H1 (cell line): ENCODE results near the gene GPR12. TPM values are rescaled to one million over a fixed set of nuclear protein-coding genes. Genes with fewer than 3 reads are reported as not detected.

Experiments used
- CTCF ChIA-PET: fragments of 300-600 bp; sonication (Branson Sonifier 250); formaldehyde crosslinking; loops from one replicate; lab custom pipeline; 2021; ENCODE audit not compliant: partially characterized antibody; lab: Charles Lee
- POLR2A ChIA-PET: fragments of 300-600 bp; sonication (Branson Sonifier 250); formaldehyde crosslinking; loops from one replicate; lab custom pipeline; 2021; ENCODE audit warnings: inconsistent platforms; ENCODE audit not compliant: partially characterized antibody; lab: Charles Lee
- DNase-seq, 2 experiments: peaks; one replicate each; pipeline versions ENCODE4 v3.0.0 to v3.0.0-alpha.2; 2010 to 2022; ENCODE audit warnings: low spot score in 2 of 2, low read depth in 1 of 2, mixed read lengths in 1 of 2
- FAIRE-seq: peaks from 2 replicates; lab custom pipeline; 2011; peaks lifted over from hg19 to GRCh38; lab: Jason Lieb, UNC
- H2AFZ ChIP-seq: 2 replicates; pipeline ENCODE4 v1.8.1; 2012; ENCODE audit warnings: low read length, inconsistent platforms
- H2AK5ac ChIP-seq: 2 replicates; pipeline ENCODE4 v1.6.1; 2013; ENCODE audit warnings: low read depth, low read length
- H2BK120ac ChIP-seq: replicated peaks from 2 replicates; pipeline ENCODE3; 2013; ENCODE audit warnings: low read depth, low read length, inconsistent platforms
- H2BK12ac ChIP-seq: 2 replicates; pipeline ENCODE4 v1.6.1; 2013; ENCODE audit warnings: low read depth, low read length
- H2BK15ac ChIP-seq: 2 replicates; pipeline ENCODE4 v1.6.1; 2013; ENCODE audit warnings: low read length
- H2BK20ac ChIP-seq: 2 replicates; pipeline ENCODE4 v1.6.1; 2013; ENCODE audit warnings: low read length
- H2BK5ac ChIP-seq: 2 replicates; pipeline ENCODE4 v1.6.1; 2013; ENCODE audit warnings: low read depth, low read length
- H3K14ac ChIP-seq: 2 replicates; pipeline ENCODE4 v1.6.1; 2013; ENCODE audit warnings: inconsistent platforms; ENCODE audit not compliant: insufficient read length
- H3K18ac ChIP-seq: 2 replicates; pipeline ENCODE4 v1.6.1; 2013; ENCODE audit warnings: low read length; ENCODE audit errors: extremely low read depth
- H3K23ac ChIP-seq: 2 replicates; pipeline ENCODE4 v1.6.1; 2013; ENCODE audit warnings: inconsistent platforms; ENCODE audit not compliant: insufficient read length
- H3K23me2 ChIP-seq: 2 replicates; pipeline ENCODE4 v1.6.1; 2013; ENCODE audit warnings: low read depth, low read length
- H3K27ac ChIP-seq: 2 replicates; pipeline ENCODE4 v1.6.1; 2011; ENCODE audit warnings: low read depth, low read length, inconsistent platforms
- H3K27me3 ChIP-seq, 4 experiments: replicated peaks in 1 of 4; 1 replicate in 1 of 4; 2 replicates in 3 of 4; pipeline versions ENCODE4 v1.6.1 to v1.8.1; 2011 to 2013; ENCODE audit warnings: low read length in 3 of 4, mild to moderate bottlenecking in 3 of 4, inconsistent platforms in 2 of 4, mixed read lengths in 2 of 4, moderate library complexity in 1 of 4; ENCODE audit not compliant: control insufficient read depth in 3 of 4, insufficient read depth in 3 of 4; ENCODE audit errors: extremely low read depth in 1 of 4
- H3K36me3 ChIP-seq, 4 experiments: 2 replicates each; pipeline versions ENCODE4 v1.6.1 to v1.8.1; 2011 to 2013; ENCODE audit warnings: mild to moderate bottlenecking in 4 of 4, low read length in 3 of 4, moderate library complexity in 2 of 4, control low read depth in 1 of 4, inconsistent platforms in 1 of 4; ENCODE audit not compliant: insufficient read depth in 4 of 4, control insufficient read depth in 2 of 4
- H3K4ac ChIP-seq: replicated peaks from 2 replicates; pipeline ENCODE3; 2013; ENCODE audit warnings: low read length, low read depth, mixed read lengths, inconsistent platforms; ENCODE audit not compliant: insufficient read length
- H3K4me1 ChIP-seq, 4 experiments: replicated peaks in 1 of 4; 1 replicate in 1 of 4; 2 replicates in 3 of 4; pipeline versions ENCODE4 v1.6.1 to v1.8.1; 2011 to 2013; ENCODE audit warnings: low read length in 3 of 4, inconsistent platforms in 2 of 4, mixed read lengths in 1 of 4; ENCODE audit not compliant: insufficient read depth in 4 of 4, control insufficient read depth in 3 of 4
- H3K4me2 ChIP-seq, 2 experiments: 2 replicates each; pipeline versions ENCODE4 v1.6.1 to v1.8.1; 2011 to 2013; ENCODE audit warnings: low read depth in 2 of 2, low read length in 2 of 2, control low read depth in 1 of 2, inconsistent platforms in 1 of 2, mild to moderate bottlenecking in 1 of 2; ENCODE audit not compliant: insufficient read depth in 1 of 2
- H3K4me3 ChIP-seq, 4 experiments: fragments of 200-600, 300-600 bp in 1 of 4; sonication (generic), shearing (Covaris generic), sonication (Bioruptor Twin) in 1 of 4; 2 replicates each; pipeline versions ENCODE4 v1.5.1 to v1.8.1; 2011 to 2016; ENCODE audit warnings: low read length in 4 of 4, low read depth in 3 of 4, control low read depth in 2 of 4, inconsistent platforms in 2 of 4, mild to moderate bottlenecking in 2 of 4, mixed read lengths in 1 of 4, moderate library complexity in 1 of 4; ENCODE audit not compliant: insufficient read depth in 2 of 4; ENCODE audit errors: extremely low read depth in 1 of 4
- H3K56ac ChIP-seq: replicated peaks from 2 replicates; pipeline ENCODE3; 2013; ENCODE audit warnings: low read depth, mild to moderate bottlenecking, mixed read lengths, low read length, inconsistent platforms; ENCODE audit not compliant: insufficient read length
- H3K79me1 ChIP-seq: 2 replicates; pipeline ENCODE4 v1.6.1; 2013; ENCODE audit warnings: low read depth, low read length, control low read depth
- H3K79me2 ChIP-seq, 2 experiments: 2 replicates each; pipeline versions ENCODE4 v1.6.1 to v1.8.1; 2012 to 2013; ENCODE audit warnings: low read length in 2 of 2, mild to moderate bottlenecking in 2 of 2, inconsistent platforms in 1 of 2; ENCODE audit not compliant: insufficient read depth in 2 of 2, control insufficient read depth in 1 of 2
- H3K9ac ChIP-seq, 4 experiments: replicated peaks in 1 of 4; 1 replicate in 1 of 4; 2 replicates in 3 of 4; pipeline versions ENCODE4 v1.6.1 to v1.8.1; 2011 to 2013; ENCODE audit warnings: low read depth in 3 of 4, low read length in 3 of 4, control low read depth in 2 of 4, mild to moderate bottlenecking in 2 of 4, moderate library complexity in 2 of 4, inconsistent platforms in 1 of 4; ENCODE audit errors: extremely low read depth in 1 of 4
- H3K9me3 ChIP-seq, 2 experiments: 2 replicates each; pipeline versions ENCODE4 v1.6.1 to v1.8.1; 2012 to 2013; ENCODE audit warnings: mild to moderate bottlenecking in 2 of 2, moderate library complexity in 2 of 2, control low read depth in 1 of 2, inconsistent platforms in 1 of 2, low read depth in 1 of 2, low read length in 1 of 2, mixed read lengths in 1 of 2; ENCODE audit not compliant: insufficient read depth in 2 of 2
- H4K20me1 ChIP-seq, 2 experiments: replicated peaks in 1 of 2; 2 replicates each; pipeline versions ENCODE3 to v1.8.1; 2011 to 2013; ENCODE audit warnings: inconsistent platforms in 2 of 2, low read length in 2 of 2, mild to moderate bottlenecking in 1 of 2; ENCODE audit not compliant: insufficient read depth in 2 of 2, control insufficient read depth in 1 of 2
- H4K5ac ChIP-seq: 2 replicates; pipeline ENCODE4 v1.6.1; 2013; ENCODE audit warnings: low read length, low read depth, mixed read lengths, inconsistent platforms; ENCODE audit not compliant: insufficient read length
- H4K8ac ChIP-seq: 2 replicates; pipeline ENCODE4 v1.8.0; 2013; ENCODE audit warnings: mild to moderate bottlenecking, moderate library complexity, low read length, inconsistent platforms; ENCODE audit not compliant: insufficient read depth; ENCODE audit errors: extremely low read depth
- H4K91ac ChIP-seq: replicated peaks from 2 replicates; pipeline ENCODE3; 2013; ENCODE audit warnings: low read length, mixed read lengths, inconsistent platforms; ENCODE audit not compliant: insufficient read length
- ASH2L ChIP-seq: fragments of 200-600, 300-600 bp; sonication (generic); IDR thresholded peaks from one replicate; pipeline ENCODE4 v1.7.1; 2017; ENCODE audit warnings: low read length
- BACH1 ChIP-seq: IDR thresholded peaks from 2 replicates; pipeline ENCODE4 v1.6.1; 2012; ENCODE audit warnings: low read length, improper control_type of control experiment
- BRCA1 ChIP-seq: IDR thresholded peaks from 2 replicates; pipeline ENCODE4 v1.6.1; 2012; ENCODE audit warnings: low read depth, low read length, improper control_type of control experiment
- NANOG ChIP-seq: IDR thresholded peaks from 2 replicates; pipeline ENCODE4 v1.6.1; 2011; ENCODE audit warnings: low read length, low read depth, mild to moderate bottlenecking, inconsistent platforms; ENCODE audit not compliant: insufficient read depth, poor library complexity, severe bottlenecking
- POLR2A ChIP-seq, 2 experiments: IDR thresholded peaks; 1 replicate in 1 of 2; 2 replicates in 1 of 2; pipeline ENCODE4 v1.6.1; 2011; ENCODE audit warnings: low read depth in 2 of 2, low read length in 2 of 2, mild to moderate bottlenecking in 2 of 2; ENCODE audit errors: control extremely low read depth in 1 of 2
- RBBP5 ChIP-seq: IDR thresholded peaks from 2 replicates; pipeline ENCODE4 v1.7.1; 2012; ENCODE audit warnings: low read depth, mild to moderate bottlenecking, inconsistent platforms, low read length, moderate library complexity, borderline replicate concordance
- RFX5 ChIP-seq: IDR thresholded peaks from 2 replicates; pipeline ENCODE4 v1.6.1; 2011; ENCODE audit warnings: low read depth, low read length, improper control_type of control experiment, borderline replicate concordance
- TAF1 ChIP-seq: IDR thresholded peaks from 2 replicates; pipeline ENCODE4 v1.6.1; 2011; ENCODE audit warnings: mild to moderate bottlenecking, low read depth, low read length
- YY1 ChIP-seq: IDR thresholded peaks from 2 replicates; pipeline ENCODE4 v1.6.1; 2011; ENCODE audit warnings: low read depth, mild to moderate bottlenecking, low read length
- polyA plus RNA-seq, 7 experiments: library from polyadenylated mRNA; depleted of rRNA in 3 of 7; stranded (reverse) in 5 of 7; unstranded in 2 of 7; fragments of >200 nt in 5 of 7; fragments of 200-250 nt in 2 of 7; gene quantifications; 1 replicate in 5 of 7; 2 replicates in 1 of 7; 4 replicates in 1 of 7; pipeline versions ENCODE4 v1.2.1 to v1.2.3, GENCODE V29; 2011 to 2013; ENCODE audit warnings: missing spikeins in 2 of 7, mixed read lengths in 2 of 7
- total RNA-seq: library from RNA; stranded (reverse); fragmentation: NEBNext Ultra II Directional; extraction: Animal tissue kit (Norgen Biotek cat#: 25700); gene quantifications from 2 replicates; pipeline ENCODE4 v1.2.1, GENCODE V29; 2021

Gene GPR12
- total and polyA plus RNA-seq, 2 of the 8 experiments (the other 6 are each of a cell fraction or from before 2014, with no cell fraction given) = 0.15 to 0.27 TPM

GRCh38 chr13:26727633-26728032 is 33.0 kb downstream of the GPR12 start:
- no peak overlapping the region for H4K91ac ChIP-seq
- no peak overlapping the region for H3K4me2 ChIP-seq
- H3K9me3 ChIP-seq = peaks cover 0 to 6% of the 10 kb centered on the region in 2 experiments; a peak in 1 of 4 replicates
- no peak overlapping the region for H2BK120ac ChIP-seq
- H3K79me2 ChIP-seq = no peaks in the 10 kb centered on the region
- H3K18ac ChIP-seq = no peak overlapping the region
- H2BK5ac ChIP-seq = no peak overlapping the region
- no peaks in the 10 kb centered on the region for H3K4me1 ChIP-seq
- H4K20me1 ChIP-seq = no peaks in the 10 kb centered on the region
- H3K4me3 ChIP-seq = no peak overlapping the region
- no peak overlapping the region for H2AK5ac ChIP-seq
- no peak overlapping the region for H2BK15ac ChIP-seq
- H3K14ac ChIP-seq = no peak overlapping the region
- no peak for TF ChIP-seq ASH2L
- no peak for TF ChIP-seq POLR2A (IDR thresholded peaks at IDR 0.05; ENCODE audit: control extremely low read depth in 1 of 2, low read depth in 2 of 2, low read length in 2 of 2)
- no peak for TF ChIP-seq BACH1
- TF ChIP-seq YY1 = no peak
- TF ChIP-seq RFX5 = no peak
- TF ChIP-seq NANOG = no peak
- no peak for TF ChIP-seq RBBP5
- no peak for TF ChIP-seq TAF1
- TF ChIP-seq BRCA1 = no peak
- H3K4ac ChIP-seq = no peak overlapping the region
- no peak overlapping the region for H3K23ac ChIP-seq
- H3K9ac ChIP-seq = no peak overlapping the region
- H4K5ac ChIP-seq = no peak overlapping the region
- CTCF ChIA-PET = interaction anchor here (1.4 kb wide), 1 partner anchor 9 kb away, joined by 7 read pairs; no protein-coding TSS in a partner anchor
- H3K36me3 ChIP-seq = no peaks in the 10 kb centered on the region
- H3K56ac ChIP-seq = no peak overlapping the region
- H2BK20ac ChIP-seq = no peak overlapping the region
- no peaks in the 10 kb centered on the region for H3K79me1 ChIP-seq
- POLR2A ChIA-PET = no interaction called here
- FAIRE-seq (no peak), DNase-seq (no peak)
- no peaks in the 10 kb centered on the region for H3K27me3 ChIP-seq
- no peak overlapping the region for H3K27ac ChIP-seq
- H3K23me2 ChIP-seq = no peaks in the 10 kb centered on the region
- no peak overlapping the region for H4K8ac ChIP-seq
- H2AFZ ChIP-seq = no peak overlapping the region
- no peak overlapping the region for H2BK12ac ChIP-seq
